Esophagus muscularis mucosa (tissue), 4 donors: ENCODE results near the gene CROCC2. TPM values are rescaled to one million over a fixed set of nuclear protein-coding genes. Genes with fewer than 3 reads are reported as not detected.

Source experiments
- DNase-seq: peaks from one replicate; pipeline ENCODE4 v3.0.0-alpha.2; 2017; ENCODE audit errors: extremely low spot score
- H3K27ac ChIP-seq, 4 donors: fragments of 200-600 bp; sonication (generic); replicated peaks in 1 of 4; 1 replicate in 3 of 4; 2 replicates in 1 of 4; pipeline ENCODE4 v1.5.1; 2016 to 2019; ENCODE audit warnings: mild to moderate bottlenecking in 1 of 4
- H3K27me3 ChIP-seq, 4 donors: fragments of 200-600 bp; sonication (generic); one replicate each; pipeline versions ENCODE4 v1.5.1 to v1.6.0; 2016 to 2019
- H3K36me3 ChIP-seq, 4 donors: fragments of 200-600 bp; sonication (generic); one replicate each; pipeline ENCODE4 v1.5.1; 2016 to 2019
- H3K4me1 ChIP-seq, 4 donors: fragments of 200-600 bp; sonication (generic); one replicate each; pipeline ENCODE4 v1.5.1; 2016 to 2019
- H3K4me3 ChIP-seq, 4 donors: fragments of 200-600 bp; sonication (generic); 1 replicate in 2 of 4; 2 replicates in 2 of 4; pipeline ENCODE4 v1.5.1; 2016 to 2019; ENCODE audit warnings: mild to moderate bottlenecking in 4 of 4, moderate library complexity in 1 of 4
- H3K9me3 ChIP-seq, 4 donors: fragments of 200-600 bp; sonication (generic); 1 replicate in 3 of 4; 2 replicates in 1 of 4; pipeline ENCODE4 v1.5.1; 2016 to 2019
- EP300 ChIP-seq: sonication (generic); formaldehyde crosslinking; IDR thresholded peaks from one replicate; pipeline ENCODE4 v1.6.1; 2017; ENCODE audit warnings: antibody characterized with exemption
- POLR2A ChIP-seq: fragments of 450-650 bp; IDR thresholded peaks from one replicate; pipeline ENCODE4 v1.6.1; 2017; ENCODE audit warnings: antibody characterized with exemption, moderate library complexity, mild to moderate bottlenecking, low read depth
- POLR2AphosphoS5 ChIP-seq, 2 donors: sonication (generic); formaldehyde crosslinking; IDR thresholded peaks; one replicate each; pipeline ENCODE4 v1.6.1; 2017; ENCODE audit warnings: antibody characterized with exemption in 2 of 2
- WGBS: methylation state at CpG from one replicate; pipeline ENCODE4 v1.1.5; 2018; 5-methylcytosine and 5-hydroxymethylcytosine counted together
- intact Hi-C: fragments of 100-400 bp; cut with DNase I; formaldehyde crosslinking; loops from one replicate; pipeline ENCODE4 v1.15.1; 2023
- total RNA-seq, 4 donors: library from RNA; depleted of rRNA; stranded (reverse); fragments of >200 nt; gene quantifications; one replicate each; pipeline versions ENCODE4 v1.1.0 to v1.2.1, GENCODE V29; 2016
- TF ChIP-seq, protein P1 (sequence below), 3 experiments: fragments of 200-600 bp in 2 of 3; fragments of 450-650 bp in 1 of 3; sonication (generic) in 2 of 3; IDR thresholded peaks; one replicate each; pipeline ENCODE4 v1.5.1; 2017 to 2019; ENCODE audit warnings: antibody characterized with exemption in 3 of 3, mild to moderate bottlenecking in 2 of 3, moderate library complexity in 1 of 3

The CROCC2 gene
- total RNA-seq, 4 donors from 2014 or later: not detected

DNA sequence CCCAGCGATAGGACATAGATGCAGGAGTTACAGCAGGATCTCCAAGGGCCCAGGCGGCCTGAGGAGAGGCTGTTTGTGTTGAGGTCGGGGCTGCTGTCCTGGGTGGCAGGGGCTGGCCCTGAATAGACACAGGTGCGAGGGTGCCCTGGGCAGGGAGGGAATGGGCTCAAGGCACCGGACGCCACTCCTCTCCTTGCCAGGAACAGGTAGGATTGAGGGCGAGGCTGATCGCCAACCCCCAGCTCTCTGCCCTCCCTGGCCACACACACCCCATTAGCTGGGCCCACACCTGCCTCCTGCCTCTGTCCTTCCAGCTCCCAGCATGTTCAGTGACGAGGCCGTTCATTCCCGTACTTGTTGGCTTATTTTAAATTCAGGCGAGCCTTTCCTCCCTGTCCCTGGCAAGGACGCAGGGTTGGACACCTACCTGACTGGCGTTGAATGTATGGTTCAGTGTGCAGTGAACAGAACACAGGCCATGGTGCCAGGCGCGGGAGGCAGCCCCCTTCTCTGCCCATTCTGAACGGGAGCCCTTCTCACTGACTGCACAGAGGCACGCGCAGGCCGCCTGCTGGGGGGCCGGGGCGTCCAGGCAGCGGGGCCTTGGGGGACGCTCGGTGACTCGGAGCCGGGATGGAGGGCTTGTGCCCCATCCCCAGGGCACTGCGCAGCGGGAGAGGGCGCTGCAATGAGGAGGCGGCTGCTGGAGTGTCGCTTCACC, 51.0 kb downstream of the CROCC2 start:
- no peak for DNase-seq
- Histone ChIP-seq H3K36me3 (no peaks in the 10 kb centered on the region), H3K9me3 (no peaks in the 10 kb centered on the region), H3K27me3 (peaks cover 0 to 56% (median 2%) of the 10 kb centered on the region in 4 donors), H3K4me1 (peaks cover 14 to 27% (median 24%) of the 10 kb centered on the region in 4 donors), H3K27ac (no peak overlapping the region), H3K4me3 (no peak overlapping the region)
- WGBS: 95% methylated on average over 30 of the region's 32 CpGs
- no peak for TF ChIP-seq POLR2AphosphoS5 (IDR thresholded peaks at IDR 0.05)
- no peak for TF ChIP-seq POLR2A
- intact Hi-C loops: no loop called here

GRCh38 chr2:240957656-240958365, 51.7 kb downstream of the CROCC2 start:
- Histone ChIP-seq H3K27ac (no peak overlapping the region), H3K9me3 (no peaks in the 10 kb centered on the region), H3K27me3 (peaks cover 0 to 58% (median 2%) of the 10 kb centered on the region in 4 donors), H3K4me1 (peaks cover 18 to 34% (median 31%) of the 10 kb centered on the region in 4 donors), H3K36me3 (no peaks in the 10 kb centered on the region), H3K4me3 (no peak overlapping the region)
- intact Hi-C loops: no loop called here
- no peak for DNase-seq
- 85% methylated on average over 10 of the region's 17 CpGs for WGBS
- TF ChIP-seq, protein P1, sequence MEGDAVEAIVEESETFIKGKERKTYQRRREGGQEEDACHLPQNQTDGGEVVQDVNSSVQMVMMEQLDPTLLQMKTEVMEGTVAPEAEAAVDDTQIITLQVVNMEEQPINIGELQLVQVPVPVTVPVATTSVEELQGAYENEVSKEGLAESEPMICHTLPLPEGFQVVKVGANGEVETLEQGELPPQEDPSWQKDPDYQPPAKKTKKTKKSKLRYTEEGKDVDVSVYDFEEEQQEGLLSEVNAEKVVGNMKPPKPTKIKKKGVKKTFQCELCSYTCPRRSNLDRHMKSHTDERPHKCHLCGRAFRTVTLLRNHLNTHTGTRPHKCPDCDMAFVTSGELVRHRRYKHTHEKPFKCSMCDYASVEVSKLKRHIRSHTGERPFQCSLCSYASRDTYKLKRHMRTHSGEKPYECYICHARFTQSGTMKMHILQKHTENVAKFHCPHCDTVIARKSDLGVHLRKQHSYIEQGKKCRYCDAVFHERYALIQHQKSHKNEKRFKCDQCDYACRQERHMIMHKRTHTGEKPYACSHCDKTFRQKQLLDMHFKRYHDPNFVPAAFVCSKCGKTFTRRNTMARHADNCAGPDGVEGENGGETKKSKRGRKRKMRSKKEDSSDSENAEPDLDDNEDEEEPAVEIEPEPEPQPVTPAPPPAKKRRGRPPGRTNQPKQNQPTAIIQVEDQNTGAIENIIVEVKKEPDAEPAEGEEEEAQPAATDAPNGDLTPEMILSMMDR (IDR thresholded peaks at IDR 0.05): no peak
- TF ChIP-seq EP300 (no peak), POLR2A (no peak), POLR2AphosphoS5 (IDR thresholded peaks at IDR 0.05) (no peak)

- intact Hi-C loops: no loop called here
- no peaks in the 10 kb centered on the region for H3K9me3 ChIP-seq
- no peaks in the 10 kb centered on the region for H3K36me3 ChIP-seq
- DNase-seq: no peak
- TF ChIP-seq, protein P1 (IDR thresholded peaks at IDR 0.05): no peak
- TF ChIP-seq POLR2A: no peak
- TF ChIP-seq POLR2AphosphoS5 (IDR thresholded peaks at IDR 0.05): no peak
- TF ChIP-seq EP300: no peak
- 89% methylated on average over 7 of the region's 19 CpGs for WGBS
- H3K27ac ChIP-seq: no peak overlapping the region
- H3K4me1 ChIP-seq: peaks cover 18 to 34% (median 31%) of the 10 kb centered on the region in 4 donors
- no peak overlapping the region for H3K4me3 ChIP-seq
- H3K27me3 ChIP-seq: peaks cover 0 to 65% (median 2%) of the 10 kb centered on the region in 4 donors
Observed at GRCh38 chr2:240958366-240959213, 52.5 kb downstream of the CROCC2 start.

DNA sequence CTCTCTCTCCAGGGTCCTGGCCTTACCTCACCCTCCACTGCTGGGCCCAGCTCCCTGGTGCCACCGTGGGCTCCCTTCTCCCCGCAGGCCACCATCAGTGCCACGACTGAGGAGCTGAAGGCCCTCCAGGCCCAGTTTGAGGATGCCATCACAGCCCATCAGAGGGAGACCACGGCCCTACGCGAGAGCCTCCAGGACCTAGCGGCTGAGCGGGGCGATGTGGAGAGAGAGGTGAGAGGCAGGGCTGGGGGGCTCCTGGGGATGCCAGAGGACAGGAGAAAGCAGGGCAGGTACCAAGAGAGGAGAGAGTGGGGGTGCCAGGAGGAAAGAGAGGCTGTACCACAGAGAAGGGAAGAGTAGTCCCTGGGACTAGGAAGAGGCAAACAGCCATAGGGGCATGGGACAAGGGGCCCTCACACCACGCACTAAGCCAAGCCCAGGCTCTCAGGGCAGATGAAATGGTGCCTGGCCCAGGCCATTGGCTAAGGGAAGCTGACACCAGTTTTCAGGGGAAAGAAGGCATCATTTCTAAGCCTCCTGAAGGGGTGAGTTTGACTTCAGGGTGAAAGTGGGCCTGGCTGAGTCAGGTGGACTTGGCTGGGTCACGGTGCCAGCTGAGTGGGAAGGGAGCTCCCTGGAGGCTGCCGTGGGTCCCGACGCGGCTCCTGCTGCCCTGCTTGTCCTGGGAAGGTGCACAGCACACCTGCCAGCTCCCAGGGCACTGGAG, 53.2 kb downstream of the CROCC2 start:
- 93% methylated on average over 14 of the region's 15 CpGs for WGBS
- Histone ChIP-seq H3K27ac (no peak overlapping the region), H3K4me3 (no peak overlapping the region), H3K36me3 (no peaks in the 10 kb centered on the region), H3K4me1 (peaks cover 18 to 34% (median 29%) of the 10 kb centered on the region in 4 donors), H3K27me3 (peaks cover 0 to 65% (median 2%) of the 10 kb centered on the region in 4 donors), H3K9me3 (no peaks in the 10 kb centered on the region)
- TF ChIP-seq, protein P1 (IDR thresholded peaks at IDR 0.05): no peak
- TF ChIP-seq POLR2AphosphoS5 (IDR thresholded peaks at IDR 0.05) (no peak), EP300 (no peak), POLR2A (no peak)
- no peak for DNase-seq
- intact Hi-C loops: no loop called here
